SK-N-SH treated with all-trans-retinoic acid at 6 μM for 48 hours (cell line): ENCODE results near the gene RAB3B.

ENCODE experiments used
- ARNTL ChIP-seq: fragments of 450-650 bp; formaldehyde crosslinking; IDR thresholded peaks from 2 replicates; pipeline ENCODE4 v1.5.0; 2020; ENCODE audit warnings: low read depth, mild to moderate bottlenecking, moderate library complexity, borderline replicate concordance
- BACH2 ChIP-seq: fragments of 250-450 bp; sonication (Bioruptor Pico); IDR thresholded peaks from 2 replicates; pipeline ENCODE4 v1.9.0; 2021; ENCODE audit warnings: mild to moderate bottlenecking, borderline replicate concordance
- ESRRG ChIP-seq: fragments of 250-450 bp; sonication (Bioruptor Pico); IDR thresholded peaks from 2 replicates; pipeline ENCODE4 v1.6.1; 2021; ENCODE audit warnings: mild to moderate bottlenecking
- GLIS3 ChIP-seq: fragments of 250-450 bp; sonication (Bioruptor Pico); IDR thresholded peaks from 2 replicates; pipeline ENCODE4 v1.5.0; 2020; ENCODE audit warnings: mild to moderate bottlenecking, moderate library complexity
- POU6F1 ChIP-seq: fragments of 250-450 bp; sonication (Bioruptor Pico); IDR thresholded peaks from 2 replicates; pipeline ENCODE4 v1.8.0; 2021; ENCODE audit warnings: low read depth, mild to moderate bottlenecking, moderate library complexity, borderline replicate concordance
- RARB ChIP-seq: fragments of 250-450 bp; sonication (Bioruptor Pico); IDR thresholded peaks from 2 replicates; pipeline ENCODE4 v1.8.0; 2021; ENCODE audit warnings: mild to moderate bottlenecking, moderate library complexity
- TOX ChIP-seq: fragments of 250-450 bp; sonication (Bioruptor Pico); IDR thresholded peaks from 2 replicates; pipeline ENCODE4 v1.8.0; 2021; ENCODE audit warnings: mild to moderate bottlenecking, moderate library complexity, borderline replicate concordance
- ZC3H10 ChIP-seq: fragments of 250-450 bp; sonication (Bioruptor Pico); IDR thresholded peaks from 2 replicates; pipeline ENCODE4 v1.5.1; 2021; ENCODE audit warnings: mild to moderate bottlenecking, moderate library complexity
- TF ChIP-seq, protein P1 (sequence below): fragments of 250-450 bp; sonication (Bioruptor Pico); IDR thresholded peaks from 2 replicates; pipeline ENCODE4 v1.5.1; 2021; ENCODE audit warnings: mild to moderate bottlenecking, moderate library complexity

DNA sequence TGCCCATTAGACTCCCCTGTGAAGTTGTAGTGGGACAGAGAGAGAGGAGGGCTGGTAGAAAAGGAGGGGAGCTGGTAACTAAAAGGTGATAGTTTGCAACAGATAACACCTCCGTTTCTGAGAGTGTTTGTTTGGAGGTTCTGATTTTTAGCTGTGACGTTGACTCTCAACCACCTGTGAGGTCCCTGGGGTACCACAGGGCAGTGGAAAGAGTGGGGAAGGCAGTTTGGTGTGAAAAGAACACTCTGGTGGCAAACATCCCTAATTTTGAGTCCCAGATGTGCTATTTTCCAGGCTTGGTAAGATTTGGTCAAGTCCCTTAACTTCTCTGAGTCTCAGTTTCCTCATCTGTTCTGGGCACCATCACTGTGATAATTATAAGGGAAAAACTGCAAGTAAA lies 29.3 kb downstream of the RAB3B start:
- TF ChIP-seq ARNTL (CRISPR knock-in tag), result no peak
- no peak for TF ChIP-seq ESRRG (CRISPR knock-in tag)
- TF ChIP-seq RARB, result no peak
- TF ChIP-seq GLIS3 (CRISPR knock-in tag), result no peak
- TF ChIP-seq ZC3H10 (CRISPR knock-in tag), result no peak
- TF ChIP-seq TOX, result no peak
- TF ChIP-seq, protein P1, sequence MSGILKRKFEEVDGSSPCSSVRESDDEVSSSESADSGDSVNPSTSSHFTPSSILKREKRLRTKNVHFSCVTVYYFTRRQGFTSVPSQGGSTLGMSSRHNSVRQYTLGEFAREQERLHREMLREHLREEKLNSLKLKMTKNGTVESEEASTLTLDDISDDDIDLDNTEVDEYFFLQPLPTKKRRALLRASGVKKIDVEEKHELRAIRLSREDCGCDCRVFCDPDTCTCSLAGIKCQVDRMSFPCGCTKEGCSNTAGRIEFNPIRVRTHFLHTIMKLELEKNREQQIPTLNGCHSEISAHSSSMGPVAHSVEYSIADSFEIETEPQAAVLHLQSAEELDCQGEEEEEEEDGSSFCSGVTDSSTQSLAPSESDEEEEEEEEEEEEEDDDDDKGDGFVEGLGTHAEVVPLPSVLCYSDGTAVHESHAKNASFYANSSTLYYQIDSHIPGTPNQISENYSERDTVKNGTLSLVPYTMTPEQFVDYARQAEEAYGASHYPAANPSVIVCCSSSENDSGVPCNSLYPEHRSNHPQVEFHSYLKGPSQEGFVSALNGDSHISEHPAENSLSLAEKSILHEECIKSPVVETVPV (CRISPR knock-in tag), result no peak
- no peak for TF ChIP-seq BACH2
- TF ChIP-seq POU6F1 (CRISPR knock-in tag), result no peak
